ENCODE data around the gene TRDMT1. TPM values are rescaled to one million over a fixed set of nuclear protein-coding genes. Genes with fewer than 3 reads are reported as not detected.
"Not testable (repeated sequence)": the region's sequence is repeated elsewhere in the genome, so short reads cannot be mapped to it uniquely, and the experiment has no call there.

Gene TRDMT1
- total RNA-seq, 4 donors from 2014 or later: 3.7 to 9.7 (median 7.9) TPM

- Histone ChIP-seq H3K4me3 (no peak overlapping the region), H3K9me3 (no peaks in the 10 kb centered on the region), H3K4me1 (peaks cover 0 to 4% (median 2%) of the 10 kb centered on the region in 4 donors), H3K27me3 (no peaks in the 10 kb centered on the region), H3K27ac (no peak overlapping the region), H3K36me3 (no peaks in the 10 kb centered on the region)
- no peak for DNase-seq
- TF ChIP-seq EP300 (IDR thresholded peaks at IDR 0.05; ENCODE audit: low read depth): no peak
- no peak for TF ChIP-seq CTCF (IDR thresholded peaks at IDR 0.05)
- TF ChIP-seq POLR2A (IDR thresholded peaks at IDR 0.05): no peak
- TF ChIP-seq POLR2AphosphoS5 (IDR thresholded peaks at IDR 0.05): no peak
- in situ Hi-C loops (cut with MboI; ENCODE audit: low pct_ligation_motif_present in 1 of 4, low pct_unique_long_range_greater_than_20kb in 1 of 4, low sequenced_read_pairs in 3 of 4): no loop called here
- 60 to 65% methylated on average over 5 of the region's 5 CpGs for WGBS, 2 donors (ENCODE audit: low coverage in 1 of 2)
- intact Hi-C loops (cut with DNase I; ENCODE audit: low total_unique reads): no loop called here
Measured at GRCh38 chr10:17115683-17116082, 85.8 kb downstream of the TRDMT1 start.

DNA sequence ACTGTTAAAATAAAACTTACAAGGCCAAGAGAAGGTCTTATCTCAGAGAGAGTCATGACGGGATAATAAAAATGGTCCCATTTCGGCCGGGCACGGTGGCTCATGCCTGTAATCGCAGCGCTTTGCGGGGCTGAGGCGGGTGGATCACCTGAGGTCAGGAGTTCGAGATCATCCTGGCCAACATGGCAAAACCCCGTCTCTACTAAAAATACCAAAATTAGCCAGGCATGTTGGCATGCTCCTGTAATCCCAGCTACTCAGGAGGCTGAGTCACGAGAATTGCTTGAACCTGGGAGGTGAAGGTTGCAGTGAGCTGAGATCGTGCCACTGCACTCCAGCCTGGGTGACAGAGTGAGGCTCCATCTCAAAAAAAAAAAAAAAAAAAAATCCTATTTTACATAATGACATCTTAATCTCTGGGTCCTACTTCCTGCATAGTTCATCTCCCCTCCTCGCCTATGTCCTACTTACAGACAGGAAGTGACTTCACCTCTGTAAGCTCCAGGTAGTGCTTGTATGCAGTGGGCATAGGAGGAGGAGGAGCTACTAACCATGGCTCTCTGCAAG lies 86.5 kb downstream of the TRDMT1 start:
- intact Hi-C loops (cut with DNase I; ENCODE audit: low total_unique reads); H3K27me3 ChIP-seq; H3K9me3 ChIP-seq; H3K4me3 ChIP-seq; H3K4me1 ChIP-seq; H3K36me3 ChIP-seq; DNase-seq; H3K27ac ChIP-seq; in situ Hi-C loops (cut with MboI; ENCODE audit: low pct_ligation_motif_present in 1 of 4, low pct_unique_long_range_greater_than_20kb in 1 of 4, low sequenced_read_pairs in 3 of 4): not testable (repeated sequence)
- 89 to 90% methylated on average over 8 to 13 of the region's 13 CpGs for WGBS, 2 donors (ENCODE audit: low coverage in 1 of 2)

GRCh38 chr10:17113889-17114540 lies 87.5 kb downstream of the TRDMT1 start:
- H3K9me3 ChIP-seq: no peaks in the 10 kb centered on the region
- in situ Hi-C loops (cut with MboI; ENCODE audit: low pct_ligation_motif_present in 1 of 4, low pct_unique_long_range_greater_than_20kb in 1 of 4, low sequenced_read_pairs in 3 of 4) (no loop called here), intact Hi-C loops (cut with DNase I; ENCODE audit: low total_unique reads) (no loop called here)
- no peak overlapping the region for H3K27ac ChIP-seq
- H3K4me1 ChIP-seq: peaks cover 0 to 4% (median 2%) of the 10 kb centered on the region in 4 donors
- no peak for TF ChIP-seq EP300 (IDR thresholded peaks at IDR 0.05; ENCODE audit: low read depth)
- no peak for TF ChIP-seq POLR2A (IDR thresholded peaks at IDR 0.05)
- TF ChIP-seq CTCF (IDR thresholded peaks at IDR 0.05): no peak
- TF ChIP-seq POLR2AphosphoS5 (IDR thresholded peaks at IDR 0.05): no peak
- no peak overlapping the region for H3K4me3 ChIP-seq
- H3K36me3 ChIP-seq: no peaks in the 10 kb centered on the region
- WGBS, 2 donors (ENCODE audit: low coverage in 1 of 2): 73 to 81% methylated on average over 2 to 7 of the region's 7 CpGs
- no peaks in the 10 kb centered on the region for H3K27me3 ChIP-seq
- DNase-seq: no peak

- intact Hi-C loops (cut with DNase I; ENCODE audit: low total_unique reads): no loop called here
- no peak overlapping the region for H3K4me3 ChIP-seq
- H3K27ac ChIP-seq: no peak overlapping the region
- TF ChIP-seq POLR2AphosphoS5 (IDR thresholded peaks at IDR 0.05) (no peak), EP300 (IDR thresholded peaks at IDR 0.05; ENCODE audit: low read depth) (no peak), POLR2A (IDR thresholded peaks at IDR 0.05) (no peak), CTCF (IDR thresholded peaks at IDR 0.05) (no peak)
- H3K27me3 ChIP-seq: no peaks in the 10 kb centered on the region
- WGBS, 2 donors (ENCODE audit: low coverage in 1 of 2): 89 to 97% methylated on average over 4 of the region's 4 CpGs
- H3K4me1 ChIP-seq: peaks cover 0 to 4% (median 2%) of the 10 kb centered on the region in 4 donors
- in situ Hi-C loops (cut with MboI; ENCODE audit: low pct_ligation_motif_present in 1 of 4, low pct_unique_long_range_greater_than_20kb in 1 of 4, low sequenced_read_pairs in 3 of 4): no loop called here
- no peaks in the 10 kb centered on the region for H3K9me3 ChIP-seq
- H3K36me3 ChIP-seq: no peaks in the 10 kb centered on the region
- DNase-seq: no peak
Measured at GRCh38 chr10:17113346-17113745, 88.1 kb downstream of the TRDMT1 start.

Measured in transverse colon (tissue), 4 donors.